Sigmoid colon (tissue), 4 donors: ENCODE measurements around the gene MAD1L1.

Source experiments
- CTCF ChIP-seq, 4 experiments: fragments of 450-650 bp in 3 of 4; fragments of 200-600 bp in 1 of 4; IDR thresholded peaks; one replicate each; pipeline ENCODE4 v1.5.1; 2016 to 2019; ENCODE audit warnings: antibody characterized with exemption in 4 of 4, mild to moderate bottlenecking in 3 of 4, moderate library complexity in 2 of 4
- POLR2A ChIP-seq, 2 donors: fragments of 450-650 bp; IDR thresholded peaks; one replicate each; pipeline ENCODE4 v1.6.1; 2016; ENCODE audit warnings: antibody characterized with exemption in 2 of 2, mild to moderate bottlenecking in 2 of 2, moderate library complexity in 2 of 2
- POLR2AphosphoS5 ChIP-seq, 4 donors: sonication (generic); formaldehyde crosslinking; IDR thresholded peaks; one replicate each; pipeline ENCODE4 v1.6.1; 2017; ENCODE audit warnings: antibody characterized with exemption in 4 of 4

- TF ChIP-seq CTCF (IDR thresholded peaks at IDR 0.05) (no peak), POLR2AphosphoS5 (IDR thresholded peaks at IDR 0.05) (no peak), POLR2A (IDR thresholded peaks at IDR 0.05) (no peak)
These were observed 180.1 kb downstream of the MAD1L1 start for GRCh38 chr7:2052657-2053048.
